GM12875 (cell line): Measurements from ENCODE around the gene STKLD1.

ENCODE experiments used
- H3K4me3 ChIP-seq: one replicate; pipeline ENCODE4 v1.5.1; 2011; ENCODE audit warnings: low read depth, low read length, control low read depth
- CTCF ChIP-seq: IDR thresholded peaks from 2 replicates; pipeline ENCODE4 v1.5.1; 2011; ENCODE audit warnings: low read depth, mild to moderate bottlenecking, control low read depth, inconsistent platforms, low read length, moderate library complexity, borderline replicate concordance; ENCODE audit not compliant: insufficient read depth

STKLD1 gene

GRCh38 chr9:133356391-133357091 is 19.6 kb upstream of the STKLD1 start, which contains the start of the genes SURF1 and SURF2:
TSS of gene SURF1 (minus strand) at chr9:133356487. CDS start at chr9:133356453, 34 bp downstream.
TSS of gene SURF2 (plus strand) at chr9:133356550. CDS start at chr9:133356593, 43 bp downstream.
- peak; percentile 26; the same call in 1 of the 2 replicates for TF ChIP-seq CTCF
- peak within 1 kb of the TSS; percentile 75 for H3K4me3 ChIP-seq

DNA sequence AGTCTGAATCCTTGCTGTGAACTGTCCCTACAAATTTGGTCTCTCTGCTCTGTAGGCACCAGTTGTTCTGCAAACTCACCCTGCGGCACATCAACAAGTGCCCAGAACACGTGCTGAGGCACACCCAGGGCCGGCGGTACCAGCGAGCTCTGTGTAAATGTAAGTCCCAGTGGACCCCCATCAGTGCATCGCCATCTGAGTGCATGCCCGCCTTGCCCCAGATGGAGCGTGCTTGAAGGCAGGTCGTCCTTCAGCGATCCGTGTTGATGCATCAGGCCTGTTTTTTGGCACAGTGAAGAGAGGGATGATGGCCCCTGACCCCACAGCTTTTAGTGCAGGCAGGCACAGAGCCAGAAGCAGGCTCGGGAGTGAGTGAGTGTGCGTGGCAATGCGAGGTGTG is 18.5 kb upstream of the STKLD1 start:
- no peak overlapping the region for H3K4me3 ChIP-seq
- TF ChIP-seq CTCF = no peak

- no peak overlapping the region for H3K4me3 ChIP-seq
- TF ChIP-seq CTCF = peak; percentile 26; the same call in 1 of the 2 replicates
Measured at GRCh38 chr9:133359399-133360175, 16.6 kb upstream of the STKLD1 start.

GRCh38 chr9:133360400-133361393 is 15.5 kb upstream of the STKLD1 start:
- no peak for TF ChIP-seq CTCF
- H3K4me3 ChIP-seq = no peak overlapping the region

DNA sequence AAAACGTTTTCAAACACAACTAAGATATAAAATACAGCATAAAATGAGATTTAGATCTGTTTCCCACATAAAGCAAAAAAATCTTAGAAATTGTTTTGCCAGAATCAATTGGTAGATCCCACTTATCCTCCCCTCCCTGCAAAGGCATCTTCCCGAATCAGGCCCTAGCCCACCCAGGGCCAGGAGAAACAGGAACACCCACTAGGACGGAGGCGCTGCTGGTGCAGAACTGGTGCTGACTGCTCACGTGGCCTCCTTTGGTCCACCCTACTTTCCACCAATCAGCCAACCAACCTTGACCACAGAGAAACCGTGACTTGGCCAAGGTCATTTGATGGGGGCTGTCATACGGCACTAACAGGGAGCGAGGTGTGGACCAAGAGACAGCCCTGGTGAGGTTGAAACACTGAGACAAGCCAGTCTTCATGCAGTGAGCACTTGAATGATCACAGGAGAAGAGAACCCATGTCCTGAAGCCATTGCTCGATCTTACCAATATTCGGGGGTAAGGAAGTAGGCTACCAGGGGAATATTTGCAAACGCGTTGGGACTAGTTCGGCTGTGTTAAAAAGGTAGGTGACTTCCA is 14.6 kb upstream of the STKLD1 start:
- TF ChIP-seq CTCF = no peak
- no peak overlapping the region for H3K4me3 ChIP-seq

DNA sequence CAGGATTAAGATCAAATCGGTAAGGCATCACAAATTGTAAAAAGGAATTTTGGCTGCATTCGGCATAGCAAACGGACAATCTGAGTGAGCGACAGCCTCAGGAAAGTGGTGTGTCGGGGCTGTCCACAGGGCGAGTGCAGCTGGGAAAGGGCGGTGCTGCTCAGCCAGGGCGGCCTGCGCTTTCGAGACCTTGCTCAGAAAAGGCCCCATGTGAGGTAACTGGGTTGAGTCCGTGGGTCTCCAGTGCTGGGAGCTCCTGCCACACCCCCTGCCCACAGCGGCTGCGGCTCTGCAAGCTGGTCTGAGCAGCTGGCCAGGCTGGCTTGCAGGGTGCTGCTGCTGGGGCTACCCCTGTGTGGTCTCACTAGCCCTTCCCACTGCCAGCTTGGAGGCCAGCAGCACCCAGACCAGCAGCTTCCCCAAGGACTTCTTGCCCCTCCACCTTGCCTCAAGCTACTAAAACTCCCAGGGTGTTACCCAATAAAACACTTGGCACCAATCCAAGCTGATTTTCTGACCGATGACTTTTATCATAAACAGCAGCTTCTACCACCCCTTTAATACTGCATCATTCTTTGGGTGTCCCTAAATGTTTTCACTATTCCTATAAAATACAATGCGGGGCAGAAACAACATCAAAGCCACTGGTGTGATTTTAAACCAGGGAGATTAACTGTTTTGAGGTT is 13.7 kb upstream of the STKLD1 start:
- TF ChIP-seq CTCF = no peak

More for the DNA sequence above, 13.7 kb upstream of the STKLD1 start:
- no peak overlapping the region for H3K4me3 ChIP-seq
